ENCODE results near the gene FUT3. TPM values are rescaled to one million over a fixed set of nuclear protein-coding genes. Genes with fewer than 3 reads are reported as not detected.

FUT3 gene
- total RNA-seq, 4 donors from 2014 or later = 0.90 TPM; not detected in 3

GRCh38 chr19:5809469-5809868 is 41.8 kb downstream of the FUT3 start:
- peaks cover 0 to 9% (median 0%) of the 10 kb centered on the region in 4 donors for H3K4me1 ChIP-seq
- no peak overlapping the region for H3K4me3 ChIP-seq
- no peak overlapping the region for H3K27ac ChIP-seq
- no peaks in the 10 kb centered on the region for H3K36me3 ChIP-seq
- WGBS, 2 donors = 75 to 83% methylated on average over 10 of the region's 10 CpGs
- no peak for DNase-seq (ENCODE audit: low spot score in 2 of 2)
- peaks cover 2 to 29% of the 10 kb centered on the region in 2 donors for H3K27me3 ChIP-seq
- no peaks in the 10 kb centered on the region for H3K9me3 ChIP-seq
- TF ChIP-seq, protein P1, sequence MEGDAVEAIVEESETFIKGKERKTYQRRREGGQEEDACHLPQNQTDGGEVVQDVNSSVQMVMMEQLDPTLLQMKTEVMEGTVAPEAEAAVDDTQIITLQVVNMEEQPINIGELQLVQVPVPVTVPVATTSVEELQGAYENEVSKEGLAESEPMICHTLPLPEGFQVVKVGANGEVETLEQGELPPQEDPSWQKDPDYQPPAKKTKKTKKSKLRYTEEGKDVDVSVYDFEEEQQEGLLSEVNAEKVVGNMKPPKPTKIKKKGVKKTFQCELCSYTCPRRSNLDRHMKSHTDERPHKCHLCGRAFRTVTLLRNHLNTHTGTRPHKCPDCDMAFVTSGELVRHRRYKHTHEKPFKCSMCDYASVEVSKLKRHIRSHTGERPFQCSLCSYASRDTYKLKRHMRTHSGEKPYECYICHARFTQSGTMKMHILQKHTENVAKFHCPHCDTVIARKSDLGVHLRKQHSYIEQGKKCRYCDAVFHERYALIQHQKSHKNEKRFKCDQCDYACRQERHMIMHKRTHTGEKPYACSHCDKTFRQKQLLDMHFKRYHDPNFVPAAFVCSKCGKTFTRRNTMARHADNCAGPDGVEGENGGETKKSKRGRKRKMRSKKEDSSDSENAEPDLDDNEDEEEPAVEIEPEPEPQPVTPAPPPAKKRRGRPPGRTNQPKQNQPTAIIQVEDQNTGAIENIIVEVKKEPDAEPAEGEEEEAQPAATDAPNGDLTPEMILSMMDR (IDR thresholded peaks at IDR 0.05) = no peak
- TF ChIP-seq EP300 (IDR thresholded peaks at IDR 0.05) = no peak
- no peak for TF ChIP-seq POLR2A (IDR thresholded peaks at IDR 0.05)

GRCh38 chr19:5809053-5809452 is 42.2 kb downstream of the FUT3 start:
- Histone ChIP-seq H3K4me3 (no peak overlapping the region), H3K4me1 (peaks cover 0 to 13% (median 0%) of the 10 kb centered on the region in 4 donors), H3K27ac (no peak overlapping the region), H3K36me3 (no peaks in the 10 kb centered on the region), H3K9me3 (no peaks in the 10 kb centered on the region), H3K27me3 (peaks cover 3 to 29% of the 10 kb centered on the region in 2 donors)
- no peak for DNase-seq (ENCODE audit: low spot score in 2 of 2)
- TF ChIP-seq POLR2A (IDR thresholded peaks at IDR 0.05) = no peak
- TF ChIP-seq, protein P1 (IDR thresholded peaks at IDR 0.05) = no peak
- 88 to 89% methylated on average over 9 of the region's 9 CpGs for WGBS, 2 donors

DNA sequence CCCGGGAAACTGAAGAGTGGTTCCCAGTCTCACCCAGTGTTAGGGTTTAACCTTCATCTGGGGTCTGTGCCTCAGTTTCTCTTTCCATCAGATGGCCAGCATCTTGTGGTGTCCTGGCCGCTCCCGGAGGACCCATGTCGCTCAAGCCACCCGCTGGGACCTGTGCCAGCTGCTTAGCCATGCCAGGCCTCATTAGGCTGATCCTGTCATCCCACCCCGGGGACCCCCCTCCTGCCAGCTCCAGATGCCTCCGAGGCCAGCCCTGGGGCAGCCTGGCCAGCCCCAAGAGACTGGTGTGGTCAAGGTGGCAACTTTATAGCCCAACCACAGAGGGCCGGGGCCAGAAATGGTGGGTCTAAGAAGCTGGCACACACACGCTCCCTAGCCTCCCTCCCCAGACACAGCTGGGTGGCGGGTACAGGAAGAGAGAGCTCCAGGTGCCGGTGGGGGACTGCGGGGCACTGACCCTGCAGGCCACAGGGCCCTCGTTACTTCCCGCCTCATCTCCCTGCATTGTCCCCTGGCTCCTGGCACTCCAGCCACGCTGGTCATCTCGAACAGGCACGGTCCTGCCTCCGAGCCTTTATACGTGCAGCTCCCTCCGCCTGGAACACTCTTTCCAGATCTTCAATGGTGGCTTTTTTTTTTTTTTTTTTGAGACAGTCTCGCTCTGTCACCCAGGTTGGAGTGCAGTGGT is 43.0 kb downstream of the FUT3 start:
- Histone ChIP-seq H3K27ac (no peak overlapping the region), H3K4me3 (no peak overlapping the region), H3K36me3 (no peaks in the 10 kb centered on the region), H3K9me3 (no peaks in the 10 kb centered on the region), H3K27me3 (peaks cover 3 to 36% of the 10 kb centered on the region in 2 donors), H3K4me1 (peaks cover 0 to 21% (median 6%) of the 10 kb centered on the region in 4 donors)
- no peak for DNase-seq (ENCODE audit: low spot score in 2 of 2)
- 82 to 83% methylated on average over 20 to 21 of the region's 21 CpGs for WGBS, 2 donors
- TF ChIP-seq, protein P1 (IDR thresholded peaks at IDR 0.05) = no peak
- no peak for TF ChIP-seq EP300 (IDR thresholded peaks at IDR 0.05)
- no peak for TF ChIP-seq POLR2A (IDR thresholded peaks at IDR 0.05)

- Histone ChIP-seq H3K4me1 (peaks cover 0 to 29% (median 6%) of the 10 kb centered on the region in 4 donors), H3K36me3 (no peaks in the 10 kb centered on the region), H3K27me3 (peaks cover 3 to 50% of the 10 kb centered on the region in 2 donors), H3K4me3 (no peak overlapping the region), H3K9me3 (no peaks in the 10 kb centered on the region), H3K27ac (no peak overlapping the region)
- WGBS, 2 donors = 77 to 81% methylated on average over 5 of the region's 5 CpGs
- TF ChIP-seq POLR2A (IDR thresholded peaks at IDR 0.05) = no peak
- no peak for TF ChIP-seq EP300 (IDR thresholded peaks at IDR 0.05)
- no peak for DNase-seq (ENCODE audit: low spot score in 2 of 2)
Measured at GRCh38 chr19:5806905-5807304, 44.3 kb downstream of the FUT3 start.

GRCh38 chr19:5806133-5806489 is 45.1 kb downstream of the FUT3 start:
- TF ChIP-seq, protein P1 (IDR thresholded peaks at IDR 0.05) = peak in 1 of 5 experiments; percentile 5
- TF ChIP-seq EP300 (IDR thresholded peaks at IDR 0.05) = no peak
- Histone ChIP-seq H3K27ac (no peak overlapping the region), H3K4me1 (peaks cover 0 to 30% (median 6%) of the 10 kb centered on the region in 4 donors), H3K27me3 (peaks cover 3 to 57% of the 10 kb centered on the region in 2 donors), H3K4me3 (no peak overlapping the region), H3K9me3 (no peaks in the 10 kb centered on the region), H3K36me3 (no peaks in the 10 kb centered on the region)
- WGBS, 2 donors = 28 to 32% methylated on average over 6 of the region's 6 CpGs
- DNase-seq (ENCODE audit: low spot score in 2 of 2) = no peak

Data from tibial nerve (tissue), 4 donors.